GM12864 (cell line): ENCODE results near the gene BCKDHB.
"Not testable (repeated sequence)": the region's sequence is repeated elsewhere in the genome, so short reads cannot be mapped to it uniquely, and the experiment has no call there.

Experiments used
- DNase-seq: peaks from one replicate; pipeline ENCODE4 v3.0.0-alpha.2; 2011; ENCODE audit warnings: low read depth
- H3K4me3 ChIP-seq: 2 replicates; pipeline ENCODE4 v1.5.1; 2011; ENCODE audit warnings: mild to moderate bottlenecking, low read depth, low read length, control low read depth
- CTCF ChIP-seq: IDR thresholded peaks from 2 replicates; pipeline ENCODE4 v1.5.1; 2011; ENCODE audit warnings: low read depth, mild to moderate bottlenecking, moderate library complexity, low read length, control low read depth, inconsistent platforms; ENCODE audit errors: missing control alignments

Gene BCKDHB

DNA sequence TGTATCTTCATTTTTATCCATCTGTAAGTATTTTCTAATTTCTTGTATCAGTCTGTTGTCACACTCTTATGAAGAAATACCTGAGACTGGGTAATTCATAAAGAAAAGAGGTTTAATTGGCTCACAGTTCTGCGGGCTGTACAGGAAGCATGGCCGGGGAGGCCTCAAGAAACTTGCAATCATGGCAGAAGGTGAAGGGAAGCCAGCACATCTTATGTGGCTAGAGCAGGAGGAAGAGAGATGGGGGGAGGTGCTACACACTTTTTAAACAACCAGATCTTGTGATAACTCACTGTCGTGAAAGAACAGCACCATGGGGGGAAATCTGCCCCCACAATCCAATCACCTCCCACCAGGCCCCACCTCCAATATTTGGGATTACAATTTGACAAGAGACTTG, 10.9 kb upstream of the BCKDHB start:
- no peak for DNase-seq
- no peak overlapping the region for H3K4me3 ChIP-seq
- TF ChIP-seq CTCF = no peak

GRCh38 chr6:80098392-80098791, 8.1 kb upstream of the BCKDHB start:
- H3K4me3 ChIP-seq = no peak overlapping the region
- DNase-seq = no peak
- no peak for TF ChIP-seq CTCF

GRCh38 chr6:80104520-80104919, 2.0 kb upstream of the BCKDHB start:
- DNase-seq = no peak
- no peak for TF ChIP-seq CTCF
- no peak overlapping the region for H3K4me3 ChIP-seq

- no peak for DNase-seq
- TF ChIP-seq CTCF = no peak
- peak overlapping the region; percentile 43 for H3K4me3 ChIP-seq
These were observed 476 bp upstream of the BCKDHB start for GRCh38 chr6:80105972-80106417.

DNA sequence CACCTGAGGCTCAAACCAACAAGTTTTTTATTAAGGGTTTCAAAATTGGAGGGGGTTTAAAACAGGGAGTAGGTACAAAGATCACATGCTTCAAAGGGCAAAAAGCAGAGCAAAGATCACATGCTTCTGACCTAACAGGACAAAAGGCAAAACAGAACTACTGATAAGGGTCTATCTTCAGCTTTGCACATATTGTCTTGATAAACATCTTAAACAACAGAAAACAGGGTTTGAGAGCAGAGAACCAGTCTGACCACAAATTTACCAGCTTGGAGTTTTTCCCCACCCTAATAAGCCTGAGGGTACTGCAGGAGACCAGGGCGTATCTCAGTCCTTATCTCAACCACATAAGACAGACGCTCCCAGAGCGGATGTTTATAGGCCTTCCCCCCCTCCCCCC, 16.1 kb downstream of the BCKDHB start:
- not testable (repeated sequence) for H3K4me3 ChIP-seq, DNase-seq

DNA sequence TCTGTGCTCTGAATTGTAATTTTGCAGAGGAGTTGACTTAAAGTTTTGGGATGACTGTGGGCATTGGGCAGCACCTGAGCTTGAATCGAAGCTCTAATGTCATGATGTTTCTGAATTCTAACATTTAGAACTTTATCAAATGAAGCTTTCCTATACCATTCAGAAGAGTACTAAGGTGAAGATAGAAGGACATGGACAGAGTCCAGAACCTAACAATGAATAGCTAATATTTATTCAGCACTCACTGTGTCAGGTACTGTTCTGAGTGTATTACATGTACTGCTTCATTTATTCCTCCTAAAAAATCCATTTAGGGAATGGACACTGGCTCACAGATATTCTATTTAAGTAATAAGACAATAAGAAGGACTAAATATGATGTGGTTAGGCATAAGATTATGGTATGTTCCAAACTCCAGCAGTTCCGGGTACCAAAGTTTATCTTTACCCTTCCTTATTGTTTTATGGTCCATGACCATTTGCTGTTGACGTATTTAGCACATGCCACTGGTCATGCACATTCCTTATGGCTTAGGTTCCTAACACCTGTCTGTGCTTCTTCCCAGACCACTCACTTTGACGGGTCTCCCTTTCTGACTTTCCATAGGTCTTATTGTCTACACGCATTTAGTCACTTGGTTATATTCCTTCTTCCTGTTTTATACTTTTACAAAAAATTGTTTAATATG, 20.3 kb downstream of the BCKDHB start:
- H3K4me3 ChIP-seq = no peak overlapping the region
- no peak for DNase-seq
- no peak for TF ChIP-seq CTCF

GRCh38 chr6:80129485-80129884, 23.0 kb downstream of the BCKDHB start:
- no peak overlapping the region for H3K4me3 ChIP-seq
- DNase-seq = no peak
- TF ChIP-seq CTCF = no peak
